ENCODE results near the gene ODAD4. TPM values are rescaled to one million over a fixed set of nuclear protein-coding genes. Genes with fewer than 3 reads are reported as not detected.

Gene ODAD4
- total RNA-seq, 4 donors from 2014 or later, result 1.8 to 3.2 (median 3.2) TPM; not detected in 1

DNA sequence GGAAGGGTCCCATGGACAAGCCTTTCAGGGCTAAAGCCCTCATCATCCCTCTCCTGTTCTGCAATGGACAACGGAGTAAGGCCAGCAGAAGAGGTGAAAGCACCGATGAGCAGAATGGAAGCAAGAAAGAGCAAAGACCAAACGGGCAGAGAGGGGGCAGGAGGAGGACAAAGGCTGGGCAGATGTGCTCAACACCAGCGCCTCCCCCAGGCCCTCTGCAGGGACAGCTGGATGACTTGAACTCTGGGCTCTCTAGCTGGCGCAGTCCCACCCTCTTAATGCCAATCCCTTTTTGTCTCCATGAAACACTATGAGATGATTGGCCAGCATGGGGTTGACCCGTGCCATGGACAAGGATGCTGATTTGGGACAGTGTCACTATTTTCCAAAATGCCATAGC is 33.7 kb upstream of the ODAD4 start:
- DNase-seq, result no peak
- H3K27ac ChIP-seq, result peak overlapping the region; percentile 47 to 74
- intact Hi-C loops (cut with DNase I; ENCODE audit: low total_unique reads), result no loop called here

DNA sequence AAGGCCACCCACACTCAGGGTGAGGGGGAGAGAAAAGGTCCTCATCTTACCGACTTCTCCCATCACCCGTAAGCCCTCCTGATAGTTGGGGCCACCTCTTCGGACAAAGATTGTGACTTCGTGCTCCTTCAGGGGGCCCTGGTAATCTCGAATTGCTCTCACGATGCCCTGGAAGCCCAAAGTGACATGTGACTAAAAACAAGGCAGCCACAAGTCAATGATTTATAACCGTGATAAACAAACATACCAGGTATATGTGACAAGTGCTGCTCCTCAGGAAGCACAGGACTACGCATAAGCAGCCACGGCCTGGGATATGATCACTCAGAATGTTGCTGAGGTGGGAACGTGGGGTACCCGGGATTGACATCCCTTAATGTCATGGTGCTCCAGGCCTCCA is 28.8 kb upstream of the ODAD4 start:
- no peak overlapping the region for H3K27ac ChIP-seq
- no peaks in the 10 kb centered on the region for H3K4me1 ChIP-seq
- intact Hi-C loops (cut with DNase I; ENCODE audit: low total_unique reads), result no loop called here
- no peak overlapping the region for H3K4me3 ChIP-seq
- H3K36me3 ChIP-seq, result no peaks in the 10 kb centered on the region
- H3K27me3 ChIP-seq, result no peaks in the 10 kb centered on the region
- TF ChIP-seq, protein P1, sequence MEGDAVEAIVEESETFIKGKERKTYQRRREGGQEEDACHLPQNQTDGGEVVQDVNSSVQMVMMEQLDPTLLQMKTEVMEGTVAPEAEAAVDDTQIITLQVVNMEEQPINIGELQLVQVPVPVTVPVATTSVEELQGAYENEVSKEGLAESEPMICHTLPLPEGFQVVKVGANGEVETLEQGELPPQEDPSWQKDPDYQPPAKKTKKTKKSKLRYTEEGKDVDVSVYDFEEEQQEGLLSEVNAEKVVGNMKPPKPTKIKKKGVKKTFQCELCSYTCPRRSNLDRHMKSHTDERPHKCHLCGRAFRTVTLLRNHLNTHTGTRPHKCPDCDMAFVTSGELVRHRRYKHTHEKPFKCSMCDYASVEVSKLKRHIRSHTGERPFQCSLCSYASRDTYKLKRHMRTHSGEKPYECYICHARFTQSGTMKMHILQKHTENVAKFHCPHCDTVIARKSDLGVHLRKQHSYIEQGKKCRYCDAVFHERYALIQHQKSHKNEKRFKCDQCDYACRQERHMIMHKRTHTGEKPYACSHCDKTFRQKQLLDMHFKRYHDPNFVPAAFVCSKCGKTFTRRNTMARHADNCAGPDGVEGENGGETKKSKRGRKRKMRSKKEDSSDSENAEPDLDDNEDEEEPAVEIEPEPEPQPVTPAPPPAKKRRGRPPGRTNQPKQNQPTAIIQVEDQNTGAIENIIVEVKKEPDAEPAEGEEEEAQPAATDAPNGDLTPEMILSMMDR (IDR thresholded peaks at IDR 0.05), result no peak
- no peaks in the 10 kb centered on the region for H3K9me3 ChIP-seq
- no peak for DNase-seq

More for the DNA sequence above, 33.7 kb upstream of the ODAD4 start:
- Histone ChIP-seq H3K4me1 (no peaks in the 10 kb centered on the region), H3K4me3 (no peak overlapping the region), H3K27me3 (no peaks in the 10 kb centered on the region), H3K9me3 (no peaks in the 10 kb centered on the region), H3K36me3 (no peaks in the 10 kb centered on the region)
- no peak for TF ChIP-seq POLR2A (IDR thresholded peaks at IDR 0.05)
- TF ChIP-seq, protein P1 (IDR thresholded peaks at IDR 0.05), result no peak

GRCh38 chr17:41904242-41904841 is 26.1 kb upstream of the ODAD4 start:
- H3K9me3 ChIP-seq, result no peaks in the 10 kb centered on the region
- H3K4me1 ChIP-seq, result no peaks in the 10 kb centered on the region
- no peaks in the 10 kb centered on the region for H3K36me3 ChIP-seq
- H3K27ac ChIP-seq, result no peak overlapping the region
- no peak for DNase-seq
- intact Hi-C loops (cut with DNase I; ENCODE audit: low total_unique reads), result no loop called here
- no peaks in the 10 kb centered on the region for H3K27me3 ChIP-seq
- TF ChIP-seq POLR2A (IDR thresholded peaks at IDR 0.05), result no peak
- TF ChIP-seq, protein P1 (IDR thresholded peaks at IDR 0.05), result no peak
- no peak overlapping the region for H3K4me3 ChIP-seq

DNA sequence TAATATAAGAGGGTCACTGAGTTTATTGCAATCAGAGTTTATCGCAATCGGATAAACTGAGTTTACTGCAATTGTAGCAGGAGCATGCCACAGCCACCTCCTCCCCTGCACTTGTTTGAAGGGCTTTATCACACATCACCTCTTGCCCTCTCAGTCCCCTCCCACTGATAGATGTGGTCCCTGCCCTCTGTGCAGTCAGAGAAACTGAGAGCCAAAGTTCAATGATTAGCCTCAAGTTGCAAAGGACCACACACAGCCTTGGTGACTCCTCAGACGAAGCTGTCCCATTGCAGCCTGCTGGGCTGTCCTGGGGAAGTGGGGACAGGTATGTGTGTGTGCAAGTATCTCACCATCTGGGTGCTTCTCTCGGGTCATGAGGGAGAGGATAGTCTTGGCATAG is 25.2 kb upstream of the ODAD4 start:
- Histone ChIP-seq H3K4me1 (no peaks in the 10 kb centered on the region), H3K4me3 (no peak overlapping the region), H3K27ac (no peak overlapping the region), H3K36me3 (no peaks in the 10 kb centered on the region), H3K27me3 (no peaks in the 10 kb centered on the region), H3K9me3 (no peaks in the 10 kb centered on the region)
- TF ChIP-seq, protein P1 (IDR thresholded peaks at IDR 0.05), result no peak
- no peak for TF ChIP-seq POLR2A (IDR thresholded peaks at IDR 0.05)
- DNase-seq, result no peak
- intact Hi-C loops (cut with DNase I; ENCODE audit: low total_unique reads), result no loop called here

DNA sequence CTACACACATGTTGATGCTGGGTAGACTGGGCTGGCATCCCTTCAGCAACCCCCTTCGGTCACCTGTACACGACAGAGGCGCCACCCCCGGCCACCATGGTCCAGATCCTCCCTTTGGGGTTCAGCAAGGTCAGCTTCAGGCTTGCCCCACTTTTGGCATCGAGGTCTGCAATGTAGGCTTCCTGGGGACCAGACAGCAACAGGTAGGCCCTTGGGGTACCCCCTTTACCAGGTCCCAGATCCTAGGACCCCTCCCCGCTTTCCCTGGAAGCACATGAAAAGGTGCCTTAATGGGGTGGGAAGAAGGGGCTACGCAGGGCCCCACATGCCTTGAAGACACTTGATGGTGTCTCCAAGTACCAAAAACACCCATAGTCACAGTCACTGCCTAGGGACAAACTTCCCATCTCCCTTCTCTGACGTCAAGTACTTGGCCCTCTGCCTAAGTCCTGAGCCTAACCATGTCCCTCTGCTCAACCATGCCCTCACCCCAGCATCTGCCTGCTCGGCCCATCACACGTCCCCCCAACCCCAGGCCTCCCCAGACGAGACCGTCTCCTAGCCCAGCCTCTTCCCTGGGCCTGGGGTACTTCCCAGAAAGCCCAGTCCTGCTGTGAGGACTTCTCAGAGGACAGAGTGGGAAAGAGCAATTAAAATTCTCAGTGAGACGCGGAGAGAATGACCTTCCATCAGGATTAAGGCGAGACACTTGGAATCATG is 23.8 kb upstream of the ODAD4 start:
- Histone ChIP-seq H3K4me3 (no peak overlapping the region), H3K27me3 (no peaks in the 10 kb centered on the region), H3K9me3 (no peaks in the 10 kb centered on the region), H3K27ac (peak overlapping the region; percentile 25 to 68), H3K4me1 (no peaks in the 10 kb centered on the region), H3K36me3 (no peaks in the 10 kb centered on the region)
- DNase-seq, result peak; percentile 49 to 64
- TF ChIP-seq, protein P1 (IDR thresholded peaks at IDR 0.05), result no peak
- no peak for TF ChIP-seq POLR2A (IDR thresholded peaks at IDR 0.05)
- intact Hi-C loops (cut with DNase I; ENCODE audit: low total_unique reads), result no loop called here
